WTC11 (cell line): ENCODE data around the gene CIPC. TPM values are rescaled to one million over a fixed set of nuclear protein-coding genes. Genes with fewer than 3 reads are reported as not detected.

ENCODE experiments used
- ATAC-seq: fragments of 200-7000 bp; cut with Tn5 transposase; 2 replicates; pipeline ENCODE4 v1.10.0; 2021; ENCODE audit warnings: mild to moderate bottlenecking, moderate library complexity
- CTCF ChIA-PET: fragments of 300-600 bp; sonication (Branson Sonifier 250); formaldehyde crosslinking; loops from one replicate; lab custom pipeline; 2021; ENCODE audit warnings: antibody characterized with exemption; lab: Charles Lee
- POLR2A ChIA-PET: fragments of 350-600 bp; sonication (Branson Sonifier 250); formaldehyde crosslinking; loops from one replicate; lab custom pipeline; 2021; ENCODE audit warnings: antibody characterized with exemption; lab: Charles Lee
- DNase-seq: peaks from one replicate; pipeline ENCODE4 v3.0.0; 2021; ENCODE audit warnings: low spot score
- H3K27ac Mint-ChIP-seq: 2 replicates; pipeline ENCODE4 v1.8.0; 2021; ENCODE audit warnings: mixed read lengths
- H3K27me3 Mint-ChIP-seq: 2 replicates; pipeline ENCODE4 v1.8.0; 2021; ENCODE audit warnings: low read depth, mild to moderate bottlenecking, moderate library complexity, mixed read lengths
- H3K36me3 Mint-ChIP-seq: 2 replicates; pipeline ENCODE4 v1.8.0; 2021; ENCODE audit warnings: mixed read lengths
- H3K4me1 Mint-ChIP-seq: 2 replicates; pipeline ENCODE4 v1.8.0; 2022; ENCODE audit warnings: mixed read lengths
- H3K4me3 Mint-ChIP-seq: 2 replicates; pipeline ENCODE4 v1.8.0; 2021; ENCODE audit warnings: mild to moderate bottlenecking, moderate library complexity, mixed read lengths
- H3K9me3 Mint-ChIP-seq: 2 replicates; pipeline ENCODE4 v1.8.0; 2021; ENCODE audit warnings: mixed read lengths
- EMX1 ChIP-seq: fragments of 250-450 bp; sonication (Bioruptor Pico); IDR thresholded peaks from 2 replicates; pipeline ENCODE4 v1.8.0; 2021; ENCODE audit warnings: mild to moderate bottlenecking
- FOXK1 ChIP-seq: sonication (generic); formaldehyde crosslinking; IDR thresholded peaks from 2 replicates; pipeline ENCODE4 v1.8.0; 2022; ENCODE audit warnings: mild to moderate bottlenecking, moderate library complexity, missing genetic modification reagents
- GTF2I ChIP-seq: fragments of 250-450 bp; sonication (Bioruptor Pico); conservative IDR thresholded peaks from 2 replicates; pipeline ENCODE4 v1.4.0; 2021; ENCODE audit warnings: mild to moderate bottlenecking
- HMGA2 ChIP-seq: fragments of 250-450 bp; sonication (Bioruptor Pico); IDR thresholded peaks from 2 replicates; pipeline ENCODE4 v1.4.0; 2021; ENCODE audit warnings: mild to moderate bottlenecking, moderate library complexity
- NFATC4 ChIP-seq: fragments of 250-450 bp; sonication (Bioruptor Pico); IDR thresholded peaks from 2 replicates; pipeline ENCODE4 v1.9.0; 2021; ENCODE audit warnings: mild to moderate bottlenecking
- TEAD1 ChIP-seq: sonication (generic); formaldehyde crosslinking; IDR thresholded peaks from 2 replicates; pipeline ENCODE4 v1.8.0; 2022; ENCODE audit warnings: mild to moderate bottlenecking, missing genetic modification reagents
- ZNF138 ChIP-seq: sonication (generic); formaldehyde crosslinking; conservative IDR thresholded peaks from 2 replicates; pipeline ENCODE4 v1.8.1; 2022; ENCODE audit warnings: mild to moderate bottlenecking, moderate library complexity, missing genetic modification reagents
- total RNA-seq: library from RNA; stranded (reverse); gene quantifications from 3 replicates; pipeline ENCODE4 v1.2.3, GENCODE V29; 2021
- TF ChIP-seq, protein P1 (sequence below): sonication (generic); formaldehyde crosslinking; IDR thresholded peaks from 2 replicates; pipeline ENCODE4 v1.8.0; 2023; ENCODE audit warnings: mild to moderate bottlenecking, missing genetic modification reagents
- TF ChIP-seq, protein P2 (sequence below): fragments of 250-450 bp; sonication (Bioruptor Pico); IDR thresholded peaks from 2 replicates; pipeline ENCODE4 v1.9.0; 2021; ENCODE audit warnings: mild to moderate bottlenecking, borderline replicate concordance
- TF ChIP-seq, protein P3 (sequence below): sonication (generic); formaldehyde crosslinking; IDR thresholded peaks from 2 replicates; pipeline ENCODE4 v1.8.1; 2022; ENCODE audit warnings: missing genetic modification reagents, borderline replicate concordance
- TF ChIP-seq, protein P4 (sequence below): fragments of 250-450 bp; sonication (Bioruptor Pico); IDR thresholded peaks from 2 replicates; pipeline ENCODE4 v1.9.0; 2021; ENCODE audit warnings: mild to moderate bottlenecking
- TF ChIP-seq, protein P5 (sequence below): sonication (generic); formaldehyde crosslinking; IDR thresholded peaks from 2 replicates; pipeline ENCODE4 v1.8.0; 2023; ENCODE audit warnings: missing genetic modification reagents

The CIPC gene
- total RNA-seq, 1 experiment from 2014 or later, result 25.4 TPM

DNA sequence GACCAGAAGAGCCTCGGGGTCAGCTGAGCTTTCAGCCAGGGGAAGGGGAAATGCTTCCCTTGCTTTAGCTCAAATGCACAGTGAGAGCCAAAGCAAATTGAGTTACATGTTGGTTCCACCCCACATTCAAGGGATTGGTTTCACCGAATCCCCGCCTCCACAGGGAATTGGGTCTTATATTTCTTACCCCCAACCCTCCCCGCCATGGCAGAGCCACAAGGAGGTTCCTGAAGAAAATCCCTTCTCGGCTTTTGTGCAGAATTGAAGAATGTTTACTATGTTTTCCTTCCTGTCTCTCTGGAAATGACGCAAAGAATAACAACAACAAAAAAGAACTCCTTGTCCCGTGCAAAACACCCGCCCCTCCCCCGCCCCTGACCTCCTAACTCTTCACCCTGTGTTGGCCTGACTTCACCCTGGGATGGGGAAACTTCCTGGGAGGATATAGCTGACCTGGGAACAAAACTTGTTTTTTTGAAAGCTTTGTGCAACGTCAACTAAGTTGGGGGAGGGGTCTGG lies 21.9 kb upstream of the CIPC start:
- ATAC-seq, result peak; percentile 72
- H3K27me3 Mint-ChIP-seq, result no peaks in the 10 kb centered on the region
- ChIA-PET POLR2A (interaction anchor here (0.7 to 2.3 kb wide), 5 partner anchors 9 to 22 kb away, joined by 5 to 6 read pairs (median 6); partner anchors contain the start of gene CIPC), CTCF (interaction anchor here (0.6 to 3.0 kb wide), 19 partner anchors 10 to 291 kb away, joined by 3 to 30 read pairs (median 5); partner anchors contain the start of gene CIPC)
- peaks cover 31% of the 10 kb centered on the region for H3K4me1 Mint-ChIP-seq
- H3K9me3 Mint-ChIP-seq, result peaks cover 19% of the 10 kb centered on the region
- H3K36me3 Mint-ChIP-seq, result peaks cover 9% of the 10 kb centered on the region; the same call in 1 of the 2 replicates
- peak overlapping the region; percentile 51 for H3K4me3 Mint-ChIP-seq
- no peak for DNase-seq
- peak overlapping the region; percentile 93 for H3K27ac Mint-ChIP-seq
- TF ChIP-seq FOXK1 (CRISPR knock-in tag), result 0 out of 2 replicates have a peak, but pooled peaks have one; percentile 19
- TF ChIP-seq, protein P1, sequence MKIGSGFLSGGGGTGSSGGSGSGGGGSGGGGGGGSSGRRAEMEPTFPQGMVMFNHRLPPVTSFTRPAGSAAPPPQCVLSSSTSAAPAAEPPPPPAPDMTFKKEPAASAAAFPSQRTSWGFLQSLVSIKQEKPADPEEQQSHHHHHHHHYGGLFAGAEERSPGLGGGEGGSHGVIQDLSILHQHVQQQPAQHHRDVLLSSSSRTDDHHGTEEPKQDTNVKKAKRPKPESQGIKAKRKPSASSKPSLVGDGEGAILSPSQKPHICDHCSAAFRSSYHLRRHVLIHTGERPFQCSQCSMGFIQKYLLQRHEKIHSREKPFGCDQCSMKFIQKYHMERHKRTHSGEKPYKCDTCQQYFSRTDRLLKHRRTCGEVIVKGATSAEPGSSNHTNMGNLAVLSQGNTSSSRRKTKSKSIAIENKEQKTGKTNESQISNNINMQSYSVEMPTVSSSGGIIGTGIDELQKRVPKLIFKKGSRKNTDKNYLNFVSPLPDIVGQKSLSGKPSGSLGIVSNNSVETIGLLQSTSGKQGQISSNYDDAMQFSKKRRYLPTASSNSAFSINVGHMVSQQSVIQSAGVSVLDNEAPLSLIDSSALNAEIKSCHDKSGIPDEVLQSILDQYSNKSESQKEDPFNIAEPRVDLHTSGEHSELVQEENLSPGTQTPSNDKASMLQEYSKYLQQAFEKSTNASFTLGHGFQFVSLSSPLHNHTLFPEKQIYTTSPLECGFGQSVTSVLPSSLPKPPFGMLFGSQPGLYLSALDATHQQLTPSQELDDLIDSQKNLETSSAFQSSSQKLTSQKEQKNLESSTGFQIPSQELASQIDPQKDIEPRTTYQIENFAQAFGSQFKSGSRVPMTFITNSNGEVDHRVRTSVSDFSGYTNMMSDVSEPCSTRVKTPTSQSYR (CRISPR knock-in tag), result peak; percentile 62; the same call in 1 of the 2 replicates
- no peak for TF ChIP-seq HMGA2 (CRISPR knock-in tag)
- TF ChIP-seq, all 79 proteins: peak for 2

DNA sequence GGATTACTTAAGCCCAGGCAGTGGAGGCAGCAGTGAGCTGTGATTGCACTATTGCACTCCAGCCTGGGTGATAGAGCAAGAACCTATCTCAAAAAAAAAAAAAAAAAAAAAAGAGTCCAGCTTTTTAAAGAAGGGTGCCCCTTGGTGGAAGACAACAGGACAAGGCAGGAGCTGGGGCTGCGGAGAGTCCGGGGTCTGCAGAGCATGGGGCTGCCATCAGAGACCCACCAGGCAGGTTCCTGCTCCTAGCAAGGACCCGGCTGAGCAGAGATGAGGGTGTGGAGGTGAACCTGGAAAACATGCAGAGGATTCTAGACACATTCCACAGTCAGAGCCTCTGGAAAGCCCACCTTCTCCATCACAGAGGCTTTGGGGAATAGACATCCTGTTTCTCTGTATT lies 21.0 kb upstream of the CIPC start:
- POLR2A ChIA-PET, result interaction anchor here (0.7 to 2.3 kb wide), 4 partner anchors 9 to 21 kb away, joined by 5 to 6 read pairs (median 6); partner anchors contain the start of gene CIPC
- CTCF ChIA-PET, result interaction anchor here (0.6 to 3.0 kb wide), 20 partner anchors 9 to 605 kb away, joined by 3 to 30 read pairs (median 5); no protein-coding TSS in a partner anchor
- DNase-seq, result no peak
- H3K27ac Mint-ChIP-seq, result no peak overlapping the region
- TF ChIP-seq GTF2I (CRISPR knock-in tag) (no peak), ZNF138 (CRISPR knock-in tag) (no peak), NFATC4 (no peak), TEAD1 (CRISPR knock-in tag) (no peak), EMX1 (CRISPR knock-in tag) (no peak)
- TF ChIP-seq, protein P2, sequence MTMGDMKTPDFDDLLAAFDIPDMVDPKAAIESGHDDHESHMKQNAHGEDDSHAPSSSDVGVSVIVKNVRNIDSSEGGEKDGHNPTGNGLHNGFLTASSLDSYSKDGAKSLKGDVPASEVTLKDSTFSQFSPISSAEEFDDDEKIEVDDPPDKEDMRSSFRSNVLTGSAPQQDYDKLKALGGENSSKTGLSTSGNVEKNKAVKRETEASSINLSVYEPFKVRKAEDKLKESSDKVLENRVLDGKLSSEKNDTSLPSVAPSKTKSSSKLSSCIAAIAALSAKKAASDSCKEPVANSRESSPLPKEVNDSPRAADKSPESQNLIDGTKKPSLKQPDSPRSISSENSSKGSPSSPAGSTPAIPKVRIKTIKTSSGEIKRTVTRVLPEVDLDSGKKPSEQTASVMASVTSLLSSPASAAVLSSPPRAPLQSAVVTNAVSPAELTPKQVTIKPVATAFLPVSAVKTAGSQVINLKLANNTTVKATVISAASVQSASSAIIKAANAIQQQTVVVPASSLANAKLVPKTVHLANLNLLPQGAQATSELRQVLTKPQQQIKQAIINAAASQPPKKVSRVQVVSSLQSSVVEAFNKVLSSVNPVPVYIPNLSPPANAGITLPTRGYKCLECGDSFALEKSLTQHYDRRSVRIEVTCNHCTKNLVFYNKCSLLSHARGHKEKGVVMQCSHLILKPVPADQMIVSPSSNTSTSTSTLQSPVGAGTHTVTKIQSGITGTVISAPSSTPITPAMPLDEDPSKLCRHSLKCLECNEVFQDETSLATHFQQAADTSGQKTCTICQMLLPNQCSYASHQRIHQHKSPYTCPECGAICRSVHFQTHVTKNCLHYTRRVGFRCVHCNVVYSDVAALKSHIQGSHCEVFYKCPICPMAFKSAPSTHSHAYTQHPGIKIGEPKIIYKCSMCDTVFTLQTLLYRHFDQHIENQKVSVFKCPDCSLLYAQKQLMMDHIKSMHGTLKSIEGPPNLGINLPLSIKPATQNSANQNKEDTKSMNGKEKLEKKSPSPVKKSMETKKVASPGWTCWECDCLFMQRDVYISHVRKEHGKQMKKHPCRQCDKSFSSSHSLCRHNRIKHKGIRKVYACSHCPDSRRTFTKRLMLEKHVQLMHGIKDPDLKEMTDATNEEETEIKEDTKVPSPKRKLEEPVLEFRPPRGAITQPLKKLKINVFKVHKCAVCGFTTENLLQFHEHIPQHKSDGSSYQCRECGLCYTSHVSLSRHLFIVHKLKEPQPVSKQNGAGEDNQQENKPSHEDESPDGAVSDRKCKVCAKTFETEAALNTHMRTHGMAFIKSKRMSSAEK (CRISPR knock-in tag), result no peak
- TF ChIP-seq, protein P3, sequence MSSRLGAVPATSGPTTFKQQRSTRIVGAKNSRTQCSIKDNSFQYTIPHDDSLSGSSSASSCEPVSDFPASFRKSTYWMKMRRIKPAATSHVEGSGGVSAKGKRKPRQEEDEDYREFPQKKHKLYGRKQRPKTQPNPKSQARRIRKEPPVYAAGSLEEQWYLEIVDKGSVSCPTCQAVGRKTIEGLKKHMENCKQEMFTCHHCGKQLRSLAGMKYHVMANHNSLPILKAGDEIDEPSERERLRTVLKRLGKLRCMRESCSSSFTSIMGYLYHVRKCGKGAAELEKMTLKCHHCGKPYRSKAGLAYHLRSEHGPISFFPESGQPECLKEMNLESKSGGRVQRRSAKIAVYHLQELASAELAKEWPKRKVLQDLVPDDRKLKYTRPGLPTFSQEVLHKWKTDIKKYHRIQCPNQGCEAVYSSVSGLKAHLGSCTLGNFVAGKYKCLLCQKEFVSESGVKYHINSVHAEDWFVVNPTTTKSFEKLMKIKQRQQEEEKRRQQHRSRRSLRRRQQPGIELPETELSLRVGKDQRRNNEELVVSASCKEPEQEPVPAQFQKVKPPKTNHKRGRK (CRISPR knock-in tag), result no peak
- TF ChIP-seq, protein P4, sequence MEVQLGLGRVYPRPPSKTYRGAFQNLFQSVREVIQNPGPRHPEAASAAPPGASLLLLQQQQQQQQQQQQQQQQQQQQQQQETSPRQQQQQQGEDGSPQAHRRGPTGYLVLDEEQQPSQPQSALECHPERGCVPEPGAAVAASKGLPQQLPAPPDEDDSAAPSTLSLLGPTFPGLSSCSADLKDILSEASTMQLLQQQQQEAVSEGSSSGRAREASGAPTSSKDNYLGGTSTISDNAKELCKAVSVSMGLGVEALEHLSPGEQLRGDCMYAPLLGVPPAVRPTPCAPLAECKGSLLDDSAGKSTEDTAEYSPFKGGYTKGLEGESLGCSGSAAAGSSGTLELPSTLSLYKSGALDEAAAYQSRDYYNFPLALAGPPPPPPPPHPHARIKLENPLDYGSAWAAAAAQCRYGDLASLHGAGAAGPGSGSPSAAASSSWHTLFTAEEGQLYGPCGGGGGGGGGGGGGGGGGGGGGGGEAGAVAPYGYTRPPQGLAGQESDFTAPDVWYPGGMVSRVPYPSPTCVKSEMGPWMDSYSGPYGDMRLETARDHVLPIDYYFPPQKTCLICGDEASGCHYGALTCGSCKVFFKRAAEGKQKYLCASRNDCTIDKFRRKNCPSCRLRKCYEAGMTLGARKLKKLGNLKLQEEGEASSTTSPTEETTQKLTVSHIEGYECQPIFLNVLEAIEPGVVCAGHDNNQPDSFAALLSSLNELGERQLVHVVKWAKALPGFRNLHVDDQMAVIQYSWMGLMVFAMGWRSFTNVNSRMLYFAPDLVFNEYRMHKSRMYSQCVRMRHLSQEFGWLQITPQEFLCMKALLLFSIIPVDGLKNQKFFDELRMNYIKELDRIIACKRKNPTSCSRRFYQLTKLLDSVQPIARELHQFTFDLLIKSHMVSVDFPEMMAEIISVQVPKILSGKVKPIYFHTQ (CRISPR knock-in tag), result no peak
- TF ChIP-seq, protein P5, sequence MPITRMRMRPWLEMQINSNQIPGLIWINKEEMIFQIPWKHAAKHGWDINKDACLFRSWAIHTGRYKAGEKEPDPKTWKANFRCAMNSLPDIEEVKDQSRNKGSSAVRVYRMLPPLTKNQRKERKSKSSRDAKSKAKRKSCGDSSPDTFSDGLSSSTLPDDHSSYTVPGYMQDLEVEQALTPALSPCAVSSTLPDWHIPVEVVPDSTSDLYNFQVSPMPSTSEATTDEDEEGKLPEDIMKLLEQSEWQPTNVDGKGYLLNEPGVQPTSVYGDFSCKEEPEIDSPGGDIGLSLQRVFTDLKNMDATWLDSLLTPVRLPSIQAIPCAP, result no peak
- TF ChIP-seq, all 79 proteins: peak for 0
- H3K4me3 Mint-ChIP-seq, result no peak overlapping the region
- peak; percentile 10; the same call in 1 of the 2 replicates for ATAC-seq
- peaks cover 9% of the 10 kb centered on the region; the same call in 1 of the 2 replicates for H3K36me3 Mint-ChIP-seq
- peaks cover 21% of the 10 kb centered on the region for H3K9me3 Mint-ChIP-seq
- H3K27me3 Mint-ChIP-seq, result no peaks in the 10 kb centered on the region; the same call in 1 of the 2 replicates
- peaks cover 24% of the 10 kb centered on the region for H3K4me1 Mint-ChIP-seq
